WERI-Rb-1 (cell line): ENCODE results near the gene GRIA2.
"Not testable (repeated sequence)": the region's sequence is repeated elsewhere in the genome, so short reads cannot be mapped to it uniquely, and the experiment has no call there.

Experiments used
- DNase-seq: peaks from one replicate; pipeline ENCODE4 v3.0.0-alpha.2; 2020
- H3K27ac ChIP-seq: fragments of 250-450 bp; sonication (Bioruptor Pico); 2 replicates; pipeline ENCODE4 v1.5.1; 2020; ENCODE audit warnings: mild to moderate bottlenecking, moderate library complexity
- H3K27me3 ChIP-seq: fragments of 250-450 bp; sonication (Bioruptor Pico); 2 replicates; pipeline ENCODE4 v1.5.1; 2021; ENCODE audit warnings: mild to moderate bottlenecking, low read depth, moderate library complexity; ENCODE audit not compliant: insufficient read depth, severe bottlenecking
- H3K36me3 ChIP-seq: fragments of 250-450 bp; sonication (Bioruptor Pico); 2 replicates; pipeline ENCODE4 v1.5.1; 2020; ENCODE audit warnings: mild to moderate bottlenecking, moderate library complexity
- H3K4me3 ChIP-seq: 2 replicates; pipeline ENCODE4 v1.5.1; 2011; ENCODE audit warnings: low read depth, mild to moderate bottlenecking, control low read depth, low read length
- H3K9me3 ChIP-seq: fragments of 250-450 bp; sonication (Bioruptor Pico); 2 replicates; pipeline ENCODE4 v1.5.1; 2021; ENCODE audit warnings: mild to moderate bottlenecking, moderate library complexity; ENCODE audit not compliant: severe bottlenecking
- TF ChIP-seq, protein P1 (sequence below): IDR thresholded peaks from 2 replicates; pipeline ENCODE4 v1.5.1; 2011; ENCODE audit warnings: low read depth, mild to moderate bottlenecking, control low read depth, inconsistent platforms, low read length

GRIA2 gene

DNA sequence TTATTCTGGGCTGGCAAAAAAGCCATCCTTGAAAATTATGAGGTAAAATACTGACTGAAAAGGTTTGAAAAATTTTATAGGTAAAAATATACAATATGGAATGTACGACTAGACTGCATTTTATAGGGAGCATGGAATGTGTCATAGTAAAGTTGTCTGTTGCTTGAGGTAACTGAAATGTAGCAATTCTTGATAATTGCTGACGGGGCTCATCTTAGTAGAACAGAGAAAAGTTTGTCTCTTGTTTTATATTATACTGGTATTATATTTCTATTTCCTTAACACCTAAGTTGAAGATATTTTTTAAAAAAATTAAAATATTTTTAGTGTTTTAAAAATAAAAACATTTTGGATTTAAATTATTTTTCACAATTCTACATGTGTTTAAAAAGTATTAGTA, 11.0 kb downstream of the GRIA2 start:
- Histone ChIP-seq H3K9me3 (no peaks in the 10 kb centered on the region), H3K27ac (no peak overlapping the region), H3K36me3 (no peaks in the 10 kb centered on the region), H3K4me3 (no peak overlapping the region), H3K27me3 (no peaks in the 10 kb centered on the region)
- TF ChIP-seq, protein P1, sequence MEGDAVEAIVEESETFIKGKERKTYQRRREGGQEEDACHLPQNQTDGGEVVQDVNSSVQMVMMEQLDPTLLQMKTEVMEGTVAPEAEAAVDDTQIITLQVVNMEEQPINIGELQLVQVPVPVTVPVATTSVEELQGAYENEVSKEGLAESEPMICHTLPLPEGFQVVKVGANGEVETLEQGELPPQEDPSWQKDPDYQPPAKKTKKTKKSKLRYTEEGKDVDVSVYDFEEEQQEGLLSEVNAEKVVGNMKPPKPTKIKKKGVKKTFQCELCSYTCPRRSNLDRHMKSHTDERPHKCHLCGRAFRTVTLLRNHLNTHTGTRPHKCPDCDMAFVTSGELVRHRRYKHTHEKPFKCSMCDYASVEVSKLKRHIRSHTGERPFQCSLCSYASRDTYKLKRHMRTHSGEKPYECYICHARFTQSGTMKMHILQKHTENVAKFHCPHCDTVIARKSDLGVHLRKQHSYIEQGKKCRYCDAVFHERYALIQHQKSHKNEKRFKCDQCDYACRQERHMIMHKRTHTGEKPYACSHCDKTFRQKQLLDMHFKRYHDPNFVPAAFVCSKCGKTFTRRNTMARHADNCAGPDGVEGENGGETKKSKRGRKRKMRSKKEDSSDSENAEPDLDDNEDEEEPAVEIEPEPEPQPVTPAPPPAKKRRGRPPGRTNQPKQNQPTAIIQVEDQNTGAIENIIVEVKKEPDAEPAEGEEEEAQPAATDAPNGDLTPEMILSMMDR = no peak
- no peak for DNase-seq

DNA sequence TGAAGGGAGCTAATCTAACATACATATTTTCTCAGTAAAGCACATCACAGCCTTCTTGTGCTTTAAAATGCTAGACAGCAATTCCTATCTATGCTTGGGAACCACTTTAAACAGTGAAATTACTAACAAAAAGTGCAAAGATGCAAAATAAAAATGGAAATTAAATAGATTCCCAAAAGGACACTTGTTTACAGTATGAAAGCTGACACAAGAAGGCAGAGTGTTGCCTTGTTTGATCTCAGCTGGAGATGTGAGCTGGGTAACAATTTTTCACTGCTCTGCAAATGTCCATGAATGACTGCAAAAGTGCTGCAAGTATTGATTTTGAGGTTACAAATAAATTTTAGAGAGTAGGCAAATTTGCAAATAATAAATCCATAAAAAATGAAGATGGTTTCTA, 22.3 kb downstream of the GRIA2 start:
- Histone ChIP-seq H3K9me3 (no peaks in the 10 kb centered on the region), H3K4me3 (no peak overlapping the region), H3K27me3 (no peaks in the 10 kb centered on the region), H3K27ac (no peak overlapping the region), H3K36me3 (no peaks in the 10 kb centered on the region)
- no peak for DNase-seq
- TF ChIP-seq, protein P1 = no peak

DNA sequence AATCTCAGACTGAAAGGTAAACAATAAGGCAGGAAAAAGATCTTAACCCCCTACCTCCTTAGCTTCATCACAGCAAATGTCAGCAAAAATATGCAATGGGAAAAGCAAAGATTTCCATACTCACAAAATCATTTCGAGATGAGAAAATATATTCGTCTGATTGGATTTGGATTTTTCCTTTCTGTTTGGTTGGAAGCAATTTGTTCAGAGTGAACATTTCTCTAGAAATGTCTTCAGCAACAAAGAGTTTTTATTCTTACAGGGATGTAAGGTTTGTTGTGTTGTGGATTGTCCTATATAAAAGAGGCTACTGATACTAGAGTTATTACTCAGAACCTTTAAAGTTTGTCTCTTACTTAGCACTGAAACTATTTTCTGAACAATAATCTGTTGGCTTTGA, 23.8 kb downstream of the GRIA2 start:
- Histone ChIP-seq H3K4me3 (no peak overlapping the region), H3K36me3 (no peaks in the 10 kb centered on the region), H3K9me3 (no peaks in the 10 kb centered on the region), H3K27me3 (no peaks in the 10 kb centered on the region), H3K27ac (no peak overlapping the region)
- TF ChIP-seq, protein P1 = no peak
- DNase-seq = no peak

DNA sequence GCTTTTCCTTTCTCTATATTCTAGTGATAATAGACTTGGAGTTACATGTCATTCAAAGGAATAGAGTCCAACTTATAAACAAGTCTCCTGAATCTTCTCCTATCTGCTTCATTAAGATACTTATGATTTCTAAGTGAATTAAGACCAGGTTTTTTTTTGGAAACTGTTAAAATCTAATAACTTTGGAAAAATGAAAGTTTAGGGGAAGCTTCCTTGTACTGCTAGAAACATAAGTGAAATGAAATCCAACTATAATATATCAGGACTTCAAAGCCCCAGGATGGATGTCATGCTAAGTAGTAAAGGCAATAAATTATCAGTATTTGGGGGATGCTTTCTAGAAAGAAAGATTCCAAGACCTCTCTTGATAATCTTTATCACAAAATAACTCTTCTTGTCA, 24.8 kb downstream of the GRIA2 start:
- TF ChIP-seq, protein P1 = no peak
- Histone ChIP-seq H3K27me3 (no peaks in the 10 kb centered on the region), H3K36me3 (no peaks in the 10 kb centered on the region), H3K27ac (no peak overlapping the region), H3K4me3 (no peak overlapping the region), H3K9me3 (no peaks in the 10 kb centered on the region)
- DNase-seq = no peak

DNA sequence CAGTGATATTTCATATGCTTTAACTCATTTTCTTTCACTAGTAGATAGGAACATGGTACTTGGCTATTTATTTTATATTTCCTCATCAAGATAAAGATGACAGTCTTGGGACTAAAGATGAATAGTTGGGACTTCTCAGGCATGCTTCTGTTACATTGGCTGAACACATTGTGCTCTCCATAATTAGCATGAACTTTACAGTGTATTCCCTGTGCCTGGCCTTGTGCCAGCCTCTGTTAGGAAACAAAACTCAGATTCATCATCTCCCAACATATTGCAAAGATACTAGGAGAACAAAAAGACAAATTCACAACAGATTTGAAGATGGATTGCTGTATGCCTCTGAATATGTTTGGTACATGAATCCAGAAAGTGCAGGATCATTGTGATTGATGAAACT, 26.4 kb downstream of the GRIA2 start:
- H3K9me3 ChIP-seq = no peaks in the 10 kb centered on the region
- no peak for DNase-seq
- H3K36me3 ChIP-seq = no peaks in the 10 kb centered on the region
- TF ChIP-seq, protein P1 = no peak
- no peak overlapping the region for H3K27ac ChIP-seq
- H3K4me3 ChIP-seq = no peak overlapping the region
- no peaks in the 10 kb centered on the region for H3K27me3 ChIP-seq

DNA sequence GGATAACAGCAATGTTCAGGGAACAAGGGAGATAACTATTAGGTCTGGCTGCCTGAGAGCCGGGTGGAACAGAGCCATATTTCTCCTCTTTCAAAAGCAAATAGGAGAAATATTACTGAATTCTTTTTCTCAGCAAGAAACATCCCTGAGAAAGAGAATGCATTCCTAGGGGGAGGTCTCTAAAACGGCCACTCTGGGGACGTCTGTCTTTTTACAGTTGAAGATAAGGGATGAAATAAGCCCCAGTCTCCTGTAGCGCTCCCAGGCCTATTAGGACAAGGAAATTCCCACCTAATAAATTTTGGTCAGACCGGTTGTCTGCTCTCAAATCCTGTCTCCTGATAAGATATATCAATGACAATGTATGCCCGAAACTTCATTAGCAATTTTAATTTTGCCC, 37.6 kb downstream of the GRIA2 start:
- H3K36me3 ChIP-seq, H3K4me3 ChIP-seq, H3K27me3 ChIP-seq, H3K27ac ChIP-seq, DNase-seq: not testable (repeated sequence)
- H3K9me3 ChIP-seq = peaks cover 10% of the 10 kb centered on the region
